ENCODE results near the gene HMMR.

The HMMR gene

GRCh38 chr5:163497315-163497714 lies 36.9 kb downstream of the HMMR start:
- H3K4me3 ChIP-seq (ENCODE audit: low read depth, low read length) = no peak overlapping the region
- DNase-seq (ENCODE audit: low read depth) = no peak
- TF ChIP-seq CTCF (IDR thresholded peaks at IDR 0.05; ENCODE audit: insufficient read depth, low read depth, low read length, missing control alignments) = no peak

- no peak for TF ChIP-seq CTCF (IDR thresholded peaks at IDR 0.05; ENCODE audit: insufficient read depth, low read depth, low read length, missing control alignments)
- DNase-seq (ENCODE audit: low read depth) = no peak
- no peak overlapping the region for H3K4me3 ChIP-seq (ENCODE audit: low read depth, low read length)
These were observed 38.5 kb downstream of the HMMR start for GRCh38 chr5:163498886-163499285.

DNA sequence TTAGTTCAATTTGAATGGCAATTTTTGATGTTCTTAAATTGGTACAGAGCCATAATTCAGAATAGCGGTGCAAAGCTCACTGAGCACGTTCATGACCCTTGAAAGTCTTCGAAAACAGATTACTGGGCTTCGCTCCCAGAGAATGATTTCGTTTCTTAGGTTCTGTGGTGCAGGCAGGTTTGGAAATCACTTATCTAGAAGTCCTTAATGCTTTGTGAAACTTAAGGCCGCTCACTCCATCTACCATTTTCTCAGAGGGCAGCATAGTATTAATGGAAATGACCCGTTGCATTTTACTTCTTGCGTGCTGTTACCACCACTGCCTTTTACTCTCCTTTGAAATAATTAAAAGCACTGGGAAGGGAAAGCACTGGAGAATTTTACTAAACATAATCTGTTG lies 42.1 kb downstream of the HMMR start:
- TF ChIP-seq CTCF (IDR thresholded peaks at IDR 0.05; ENCODE audit: insufficient read depth, low read depth, low read length, missing control alignments) = no peak
- peak overlapping the region; percentile 58 for H3K4me3 ChIP-seq (ENCODE audit: low read depth, low read length)
- DNase-seq (ENCODE audit: low read depth) = no peak

DNA sequence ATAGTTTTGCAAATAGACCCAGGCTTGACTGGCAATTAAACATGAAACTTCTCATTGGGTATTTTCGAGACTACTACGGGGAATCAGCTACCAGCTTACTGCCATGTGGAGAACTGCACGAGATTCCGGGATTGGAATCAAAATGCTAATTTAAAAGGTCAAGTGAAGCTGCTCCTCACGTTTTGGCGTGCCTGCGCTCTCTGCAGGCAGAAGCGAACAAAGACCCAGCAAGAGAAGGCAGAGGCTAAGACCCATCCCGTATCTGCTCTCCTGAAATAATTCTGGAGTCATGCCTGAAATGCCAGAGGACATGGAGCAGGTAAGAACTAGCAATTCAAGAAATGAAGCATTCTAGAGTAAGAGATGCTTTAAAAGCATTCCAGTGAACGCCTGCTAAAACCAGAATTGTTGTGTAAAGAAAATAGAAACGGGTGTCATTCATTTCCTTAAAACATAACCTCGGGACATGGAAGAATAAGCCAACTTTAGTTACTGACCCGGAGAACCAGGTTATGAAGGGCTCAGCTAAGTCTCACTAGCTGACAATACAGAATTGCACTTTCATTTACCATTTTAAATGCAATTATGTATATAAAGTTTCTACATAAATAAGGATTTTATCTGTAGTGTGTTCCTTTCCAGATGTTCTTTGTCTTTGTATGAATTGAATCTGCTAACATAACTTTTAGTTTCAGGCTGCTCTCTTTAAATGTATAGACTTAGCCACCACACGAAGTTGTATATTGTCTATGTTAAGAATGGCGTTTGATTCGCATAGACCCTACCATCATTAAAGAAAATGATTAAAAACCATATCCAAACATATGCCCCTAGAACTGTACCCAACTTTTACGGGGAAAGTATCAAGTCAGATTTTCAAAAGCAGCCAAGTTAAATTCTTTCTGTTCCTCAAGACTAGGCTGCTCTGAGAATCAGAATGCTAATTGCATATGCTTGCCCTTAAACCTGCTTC lies 43.0 kb downstream of the HMMR start:
- peak; percentile 76 for DNase-seq (ENCODE audit: low read depth)
- H3K4me3 ChIP-seq (ENCODE audit: low read depth, low read length) = peak overlapping the region; percentile 58
- TF ChIP-seq CTCF (IDR thresholded peaks at IDR 0.05; ENCODE audit: insufficient read depth, low read depth, low read length, missing control alignments) = peak; percentile 34

- peak; percentile 56 for DNase-seq (ENCODE audit: low read depth)
- peak overlapping the region; percentile 58 for H3K4me3 ChIP-seq (ENCODE audit: low read depth, low read length)
- no peak for TF ChIP-seq CTCF (IDR thresholded peaks at IDR 0.05; ENCODE audit: insufficient read depth, low read depth, low read length, missing control alignments)
These were observed 43.9 kb downstream of the HMMR start for GRCh38 chr5:163504079-163504931.

GRCh38 chr5:163505049-163505367 lies 44.6 kb downstream of the HMMR start:
- DNase-seq (ENCODE audit: low read depth) = no peak
- H3K4me3 ChIP-seq (ENCODE audit: low read depth, low read length) = peak overlapping the region; percentile 58
- no peak for TF ChIP-seq CTCF (IDR thresholded peaks at IDR 0.05; ENCODE audit: insufficient read depth, low read depth, low read length, missing control alignments)
